WERI-Rb-1 (cell line): ENCODE data around the gene PLLP.

ENCODE experiments used
- DNase-seq: peaks from one replicate; pipeline ENCODE4 v3.0.0-alpha.2; 2020
- H3K27ac ChIP-seq: fragments of 250-450 bp; sonication (Bioruptor Pico); 2 replicates; pipeline ENCODE4 v1.5.1; 2020; ENCODE audit warnings: mild to moderate bottlenecking, moderate library complexity
- H3K27me3 ChIP-seq: fragments of 250-450 bp; sonication (Bioruptor Pico); 2 replicates; pipeline ENCODE4 v1.5.1; 2021; ENCODE audit warnings: mild to moderate bottlenecking, low read depth, moderate library complexity; ENCODE audit not compliant: insufficient read depth, severe bottlenecking
- H3K36me3 ChIP-seq: fragments of 250-450 bp; sonication (Bioruptor Pico); 2 replicates; pipeline ENCODE4 v1.5.1; 2020; ENCODE audit warnings: mild to moderate bottlenecking, moderate library complexity
- H3K4me3 ChIP-seq: 2 replicates; pipeline ENCODE4 v1.5.1; 2011; ENCODE audit warnings: low read depth, mild to moderate bottlenecking, control low read depth, low read length
- H3K9me3 ChIP-seq: fragments of 250-450 bp; sonication (Bioruptor Pico); 2 replicates; pipeline ENCODE4 v1.5.1; 2021; ENCODE audit warnings: mild to moderate bottlenecking, moderate library complexity; ENCODE audit not compliant: severe bottlenecking
- TF ChIP-seq, protein P1 (sequence below): IDR thresholded peaks from 2 replicates; pipeline ENCODE4 v1.5.1; 2011; ENCODE audit warnings: low read depth, mild to moderate bottlenecking, control low read depth, inconsistent platforms, low read length

PLLP gene

DNA sequence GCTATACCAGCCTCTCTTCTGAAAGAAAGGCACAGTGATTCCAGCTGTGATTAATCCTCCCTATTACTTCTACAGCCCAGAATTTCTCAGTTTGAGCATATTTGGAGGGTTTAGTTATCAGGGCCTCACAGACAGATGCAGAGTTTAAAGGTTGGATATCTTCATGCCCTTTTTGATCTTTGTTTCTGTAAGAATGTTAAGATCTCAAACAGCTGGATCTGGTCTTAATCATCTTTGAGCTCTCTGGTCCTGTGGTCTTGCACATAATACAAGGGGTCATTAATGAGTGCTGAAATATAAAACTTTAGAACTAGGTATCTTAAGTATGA is 48.5 kb downstream of the PLLP start:
- Histone ChIP-seq H3K27ac (no peak overlapping the region), H3K27me3 (no peaks in the 10 kb centered on the region), H3K4me3 (no peak overlapping the region), H3K9me3 (no peaks in the 10 kb centered on the region), H3K36me3 (peaks cover 72% of the 10 kb centered on the region)
- TF ChIP-seq, protein P1, sequence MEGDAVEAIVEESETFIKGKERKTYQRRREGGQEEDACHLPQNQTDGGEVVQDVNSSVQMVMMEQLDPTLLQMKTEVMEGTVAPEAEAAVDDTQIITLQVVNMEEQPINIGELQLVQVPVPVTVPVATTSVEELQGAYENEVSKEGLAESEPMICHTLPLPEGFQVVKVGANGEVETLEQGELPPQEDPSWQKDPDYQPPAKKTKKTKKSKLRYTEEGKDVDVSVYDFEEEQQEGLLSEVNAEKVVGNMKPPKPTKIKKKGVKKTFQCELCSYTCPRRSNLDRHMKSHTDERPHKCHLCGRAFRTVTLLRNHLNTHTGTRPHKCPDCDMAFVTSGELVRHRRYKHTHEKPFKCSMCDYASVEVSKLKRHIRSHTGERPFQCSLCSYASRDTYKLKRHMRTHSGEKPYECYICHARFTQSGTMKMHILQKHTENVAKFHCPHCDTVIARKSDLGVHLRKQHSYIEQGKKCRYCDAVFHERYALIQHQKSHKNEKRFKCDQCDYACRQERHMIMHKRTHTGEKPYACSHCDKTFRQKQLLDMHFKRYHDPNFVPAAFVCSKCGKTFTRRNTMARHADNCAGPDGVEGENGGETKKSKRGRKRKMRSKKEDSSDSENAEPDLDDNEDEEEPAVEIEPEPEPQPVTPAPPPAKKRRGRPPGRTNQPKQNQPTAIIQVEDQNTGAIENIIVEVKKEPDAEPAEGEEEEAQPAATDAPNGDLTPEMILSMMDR = no peak
- no peak for DNase-seq

DNA sequence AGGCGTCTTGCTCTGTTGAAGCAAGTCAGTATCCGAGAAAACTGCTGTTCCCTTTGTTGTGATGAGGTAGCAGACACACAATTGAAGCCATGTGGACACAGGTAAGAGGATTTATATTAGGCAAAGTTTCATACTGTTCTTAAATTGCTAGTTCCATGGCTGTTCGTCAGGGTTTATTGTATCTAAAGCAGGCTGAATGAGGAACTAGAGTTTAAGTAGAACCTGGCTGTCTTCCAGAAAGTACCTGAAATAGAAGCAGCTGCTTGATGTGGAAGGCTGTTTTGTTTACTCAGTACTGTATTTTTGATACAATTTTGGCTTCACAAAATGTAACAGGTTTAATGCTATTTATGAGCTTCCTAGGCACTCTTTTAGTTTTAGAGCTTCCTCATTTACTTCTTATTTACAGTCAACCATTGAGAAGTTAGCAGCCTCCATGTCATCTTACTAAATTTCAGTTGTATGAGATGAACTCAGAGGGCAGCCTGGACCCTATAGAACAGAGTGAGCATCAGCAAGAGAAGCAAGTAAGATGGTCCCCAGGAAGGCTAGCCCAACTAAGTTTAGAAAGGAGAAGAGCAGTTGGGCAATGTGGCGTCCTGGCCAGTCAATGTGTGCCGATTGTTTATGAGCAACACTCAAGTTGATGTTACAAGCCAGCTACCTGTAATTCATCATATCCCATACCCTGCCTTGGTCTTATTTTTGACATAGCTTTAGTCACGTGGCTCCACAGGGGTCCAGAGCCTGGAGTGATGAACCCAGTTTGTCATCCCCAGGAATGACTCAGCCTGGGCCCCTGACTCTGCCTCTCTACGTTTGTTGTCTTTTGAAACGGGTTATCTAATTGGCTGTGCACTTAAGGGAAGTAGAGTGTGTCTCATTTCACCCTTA is 49.1 kb downstream of the PLLP start:
- H3K36me3 ChIP-seq = peaks cover 78% of the 10 kb centered on the region
- no peak overlapping the region for H3K4me3 ChIP-seq
- no peaks in the 10 kb centered on the region for H3K9me3 ChIP-seq
- H3K27ac ChIP-seq = no peak overlapping the region
- no peak for DNase-seq
- TF ChIP-seq, protein P1 = no peak
- H3K27me3 ChIP-seq = no peaks in the 10 kb centered on the region

DNA sequence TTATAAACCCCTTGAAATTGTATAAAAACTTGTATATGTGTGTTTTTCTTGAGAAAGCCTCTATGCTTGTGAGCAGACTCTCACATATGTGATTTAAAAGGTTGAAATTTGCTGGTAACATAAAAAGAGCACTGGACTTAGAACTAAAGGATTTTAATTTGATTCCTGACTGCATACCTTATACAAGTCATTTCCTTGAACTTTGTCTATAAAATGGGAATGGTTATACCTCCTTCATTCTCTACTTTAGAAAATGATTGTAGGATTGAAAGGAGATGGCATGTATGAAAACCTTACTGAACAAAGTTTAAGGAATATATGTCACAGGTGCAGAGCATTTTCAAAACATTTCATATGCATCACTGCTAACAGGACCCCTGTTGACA is 49.8 kb downstream of the PLLP start:
- peaks cover 79% of the 10 kb centered on the region for H3K36me3 ChIP-seq
- no peaks in the 10 kb centered on the region for H3K27me3 ChIP-seq
- no peaks in the 10 kb centered on the region for H3K9me3 ChIP-seq

DNA sequence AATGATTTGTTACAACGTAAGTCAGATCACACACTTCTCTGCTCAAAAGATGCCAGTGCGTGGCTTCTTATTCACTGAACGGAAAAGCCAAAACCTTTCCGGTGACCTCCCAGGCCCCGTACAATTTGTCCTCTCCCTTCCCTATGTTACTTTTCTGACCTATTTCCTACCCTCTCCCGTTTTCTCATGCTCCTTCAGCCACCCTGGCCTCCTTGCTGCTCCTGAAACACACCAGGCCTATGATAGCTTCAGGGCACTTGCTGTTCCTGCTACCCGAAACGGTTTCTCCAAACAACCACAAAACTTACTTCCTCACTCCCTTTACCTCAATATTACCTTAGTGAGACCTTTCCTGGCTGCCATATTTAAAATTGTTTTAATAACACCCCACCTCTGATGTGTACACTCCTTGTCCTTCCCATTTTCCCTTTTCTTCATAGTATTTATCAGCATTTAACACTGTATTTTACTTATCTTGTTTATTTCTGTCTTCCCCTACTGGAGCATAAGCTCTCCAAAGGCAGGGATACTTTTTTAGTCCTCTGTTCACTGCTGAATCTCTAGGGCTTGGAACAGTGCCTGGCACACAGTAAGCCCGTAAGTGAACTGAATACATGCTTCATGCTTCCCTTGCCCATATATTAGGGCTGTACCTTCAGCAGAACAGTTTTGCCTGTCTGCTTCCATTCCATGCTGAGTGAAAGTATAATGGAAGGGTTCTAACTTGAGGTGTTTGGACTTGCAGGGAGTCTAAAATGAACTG is 50.3 kb downstream of the PLLP start:
- TF ChIP-seq, protein P1 = no peak
- Histone ChIP-seq H3K27me3 (no peaks in the 10 kb centered on the region), H3K27ac (no peak overlapping the region), H3K4me3 (no peak overlapping the region), H3K36me3 (peaks cover 79% of the 10 kb centered on the region), H3K9me3 (no peaks in the 10 kb centered on the region)
- no peak for DNase-seq

More for the DNA sequence above, 49.8 kb downstream of the PLLP start:
- no peak overlapping the region for H3K4me3 ChIP-seq
- no peak for DNase-seq
- TF ChIP-seq, protein P1 = no peak
- no peak overlapping the region for H3K27ac ChIP-seq

DNA sequence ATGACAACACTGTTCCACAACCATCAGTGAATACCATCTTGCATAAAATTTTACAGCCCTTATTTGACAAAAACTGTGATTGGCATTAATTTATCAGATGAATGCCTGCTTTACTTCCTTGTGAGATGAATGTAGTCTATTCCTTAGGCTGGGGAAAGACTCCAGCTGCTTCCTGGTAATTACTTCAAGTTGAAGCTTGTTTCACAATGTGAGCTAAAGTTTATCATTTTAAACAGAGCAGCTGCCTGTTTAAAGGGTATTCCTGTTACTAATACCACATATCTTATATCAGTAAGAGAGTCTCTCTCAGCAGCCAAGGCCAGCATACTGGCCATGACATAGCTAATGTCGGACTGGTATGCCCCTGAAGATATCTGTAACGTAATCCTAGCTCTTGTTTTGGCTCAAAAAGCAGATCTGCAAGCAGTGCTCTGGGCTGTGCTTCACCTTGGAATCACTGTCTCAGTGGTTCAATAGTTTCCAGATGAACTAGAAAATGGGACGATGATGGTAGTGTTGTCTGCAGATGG is 52.6 kb downstream of the PLLP start:
- H3K27ac ChIP-seq = no peak overlapping the region
- H3K36me3 ChIP-seq = peaks cover 86% of the 10 kb centered on the region
- no peak for DNase-seq
- no peaks in the 10 kb centered on the region for H3K9me3 ChIP-seq
- H3K27me3 ChIP-seq = no peaks in the 10 kb centered on the region
- TF ChIP-seq, protein P1 = no peak
- H3K4me3 ChIP-seq = no peak overlapping the region
